Measurements from ENCODE around the gene FBXW8. TPM values are rescaled to one million over a fixed set of nuclear protein-coding genes. Genes with fewer than 3 reads are reported as not detected.

The FBXW8 gene
- total RNA-seq, 1 donor from 2014 or later, result 17.9 TPM

DNA sequence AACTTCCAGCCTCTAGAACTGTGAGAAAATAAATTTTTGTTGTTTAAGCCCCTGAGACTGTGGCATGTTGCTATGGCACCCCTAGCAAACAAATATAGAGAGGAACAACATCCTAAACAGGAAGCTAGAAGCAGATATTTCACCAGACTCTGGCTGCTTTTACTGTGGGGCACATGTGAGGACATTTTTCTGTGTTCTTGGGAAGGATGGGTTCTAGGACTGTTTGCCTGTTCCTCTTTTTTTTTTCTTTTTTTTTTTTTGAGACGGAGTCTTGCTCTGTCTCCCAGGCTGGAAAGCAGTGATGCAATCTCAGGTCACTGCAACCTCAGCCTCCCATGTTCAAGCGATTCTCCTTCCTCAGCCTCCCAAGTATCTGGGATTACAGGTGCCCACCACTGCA is 25.3 kb upstream of the FBXW8 start:
- DNase-seq (ENCODE audit: low read depth), result no peak

DNA sequence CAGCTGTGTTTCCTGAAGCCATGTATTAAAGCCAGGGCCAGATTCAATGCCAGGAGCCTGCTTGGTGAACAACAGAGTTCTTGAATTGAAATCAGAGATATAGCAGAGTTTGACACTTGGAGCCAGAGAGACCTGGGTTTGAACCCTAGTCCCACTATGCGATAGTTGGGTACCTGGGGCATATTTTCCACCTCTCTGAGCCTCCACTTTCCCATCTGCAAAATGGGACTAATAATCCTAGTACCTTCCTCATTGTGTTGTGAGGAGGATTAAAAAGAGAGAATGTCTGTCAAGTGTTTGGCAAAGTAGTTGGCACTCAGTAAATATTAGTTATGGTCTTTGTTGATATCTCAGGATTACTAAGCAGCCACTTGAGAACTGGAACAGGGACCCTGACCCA is 23.5 kb upstream of the FBXW8 start:
- no peak for DNase-seq (ENCODE audit: low read depth)

DNA sequence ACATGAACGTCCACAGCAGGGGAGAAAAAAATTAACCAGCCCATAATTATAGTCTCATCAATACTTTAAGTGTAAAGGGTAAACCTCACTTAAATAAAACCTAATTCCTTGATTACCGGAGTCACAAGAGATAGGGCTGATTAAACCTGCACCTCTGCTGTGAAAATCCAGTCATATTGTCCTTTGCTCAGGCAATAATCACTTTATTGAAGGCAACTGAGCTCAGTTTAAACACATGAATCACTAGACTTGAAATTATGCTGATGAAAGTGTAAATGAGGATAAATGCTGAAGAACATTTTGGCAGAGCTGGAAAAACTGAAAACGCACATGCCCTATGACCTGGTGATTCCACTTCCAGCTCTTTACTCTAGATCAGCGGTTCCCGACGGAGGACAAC is 22.9 kb upstream of the FBXW8 start:
- DNase-seq (ENCODE audit: low read depth), result no peak

DNA sequence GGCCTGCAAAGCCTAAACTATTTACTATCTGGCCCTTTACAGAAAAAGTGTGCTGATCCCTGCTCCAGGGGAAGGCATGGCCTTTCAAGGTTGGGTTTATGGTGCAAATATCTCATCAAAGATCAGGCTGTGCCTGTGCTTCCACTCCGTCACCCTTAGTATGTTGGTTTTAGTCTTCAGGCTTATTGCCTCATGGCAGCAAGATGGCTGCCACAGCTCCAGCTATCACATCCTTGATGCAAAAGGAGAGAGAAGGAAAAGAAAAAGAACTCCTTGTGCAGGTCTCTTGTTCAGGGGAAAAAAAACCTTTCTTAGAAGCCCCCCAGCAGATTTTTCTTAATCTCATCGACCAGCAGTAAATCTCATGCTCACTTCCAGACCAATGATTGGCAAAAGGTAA is 20.4 kb upstream of the FBXW8 start:
- DNase-seq (ENCODE audit: low read depth), result no peak

DNA sequence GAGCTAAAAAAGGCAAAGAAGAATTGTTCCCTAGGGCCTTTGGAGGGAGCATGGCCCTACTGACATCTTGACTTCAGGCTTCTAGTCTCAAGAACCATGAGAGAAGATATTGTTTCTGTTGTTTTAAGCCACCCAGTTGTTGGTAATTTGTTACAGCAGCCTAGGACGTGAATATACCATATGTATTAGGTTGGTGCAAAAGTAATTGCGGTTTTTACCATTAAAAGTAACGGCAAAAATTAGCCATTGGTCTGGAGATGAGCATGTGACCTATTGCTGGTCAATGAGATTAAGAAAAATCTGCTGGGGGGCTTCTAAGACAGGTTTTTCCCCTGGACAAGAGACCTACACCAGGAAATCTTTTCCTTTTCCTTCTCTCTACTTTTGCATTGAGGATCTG is 19.7 kb upstream of the FBXW8 start:
- no peak for DNase-seq (ENCODE audit: low read depth)

DNA sequence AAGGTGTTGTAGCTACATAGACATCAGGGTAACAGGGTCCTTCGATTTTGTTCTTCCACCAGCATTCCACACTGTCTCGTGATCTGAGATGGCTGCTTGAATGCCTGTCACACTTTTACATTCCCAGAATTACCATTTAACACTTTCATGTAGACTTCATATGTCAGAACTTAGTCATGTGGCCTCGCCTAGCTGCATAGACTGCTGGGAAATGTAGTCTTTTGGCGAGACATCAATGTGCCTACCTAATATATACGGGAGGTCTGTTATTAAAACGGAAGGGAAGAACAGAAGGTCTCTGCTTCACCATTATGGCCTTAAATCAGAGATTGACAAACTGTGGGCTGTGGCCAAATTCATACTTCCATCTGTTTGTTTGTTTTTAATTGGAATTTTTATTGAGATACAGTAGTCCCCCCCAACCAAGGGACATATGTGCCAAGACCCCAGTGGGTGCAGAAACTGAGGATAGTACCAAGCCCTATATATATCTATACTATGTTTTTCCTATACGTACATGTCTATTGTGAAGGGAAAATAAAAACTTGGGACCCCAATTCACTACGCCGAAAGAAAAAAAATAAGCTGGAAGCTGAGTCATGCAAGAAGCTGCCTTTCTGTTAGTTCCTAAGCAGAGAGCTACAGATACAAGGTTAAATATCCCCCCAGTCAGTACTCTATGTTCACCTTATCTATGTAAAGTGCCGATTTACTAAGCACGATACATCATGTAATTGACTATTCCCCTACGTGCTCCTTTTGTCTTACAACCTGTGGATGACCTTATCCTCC is 18.2 kb upstream of the FBXW8 start:
- no peak for DNase-seq (ENCODE audit: low read depth)

DNA sequence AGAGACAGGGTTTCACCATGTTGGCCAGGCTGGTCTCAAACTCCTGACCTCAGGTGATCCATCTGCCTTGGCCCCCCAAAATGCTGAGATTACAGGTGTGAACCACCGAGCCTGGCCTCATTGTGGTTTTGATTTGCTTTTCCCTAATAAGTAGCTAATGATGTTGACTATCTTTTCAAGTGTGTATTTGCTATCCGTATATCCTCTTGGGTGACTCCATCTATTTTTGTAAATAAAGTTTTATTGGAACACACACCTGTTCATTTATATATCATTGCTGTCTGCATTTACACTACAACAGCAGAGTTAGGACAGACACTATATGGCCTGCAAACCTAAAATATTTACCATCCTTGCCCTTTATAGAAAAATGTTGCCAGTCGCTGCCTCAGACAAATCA is 15.8 kb upstream of the FBXW8 start:
- DNase-seq (ENCODE audit: low read depth), result no peak

DNA sequence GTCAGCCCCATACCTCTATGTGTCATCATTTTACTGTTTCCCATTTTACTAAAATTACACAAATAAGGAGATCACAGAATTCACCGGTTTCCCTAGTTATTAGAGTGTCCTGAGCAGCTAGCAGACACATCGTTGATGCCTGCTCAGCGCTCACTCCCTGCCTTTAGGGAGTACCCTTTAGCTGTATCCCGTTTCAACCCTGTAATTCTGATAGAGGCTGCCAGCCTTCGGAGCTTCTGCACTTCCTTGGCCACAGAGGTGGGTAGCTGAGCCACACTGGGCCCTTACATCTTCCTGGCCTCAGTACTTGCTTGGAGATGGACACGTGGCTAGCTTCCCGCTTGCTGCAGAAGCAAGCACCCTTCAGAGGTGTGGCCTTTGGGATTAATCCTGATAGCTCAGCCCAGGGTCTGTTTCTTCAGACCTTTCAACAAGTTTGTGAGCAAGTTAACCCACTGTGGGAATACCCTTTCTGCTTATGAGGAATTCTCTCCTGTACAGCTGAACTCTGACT is 14.3 kb upstream of the FBXW8 start:
- DNase-seq (ENCODE audit: low read depth), result no peak

DNA sequence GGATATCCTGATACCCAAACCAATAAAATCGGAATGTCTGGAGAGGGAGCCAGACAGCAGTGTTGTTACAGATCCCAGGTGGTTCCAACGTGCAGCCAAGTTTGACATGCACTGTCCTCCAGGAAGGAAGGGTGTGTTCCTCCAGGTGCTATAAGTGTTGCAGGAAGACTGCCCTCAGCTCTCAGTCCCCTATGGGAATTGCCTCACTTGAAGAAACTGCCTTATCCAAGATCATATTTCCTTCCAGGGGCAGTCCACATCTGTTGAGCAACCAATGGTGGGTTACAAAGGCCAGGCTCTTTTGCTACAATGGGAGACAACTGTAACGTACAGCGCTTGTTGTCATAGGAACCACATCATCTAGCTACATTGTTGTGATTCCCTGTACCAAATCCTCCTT is 13.3 kb upstream of the FBXW8 start:
- DNase-seq (ENCODE audit: low read depth), result no peak

DNA sequence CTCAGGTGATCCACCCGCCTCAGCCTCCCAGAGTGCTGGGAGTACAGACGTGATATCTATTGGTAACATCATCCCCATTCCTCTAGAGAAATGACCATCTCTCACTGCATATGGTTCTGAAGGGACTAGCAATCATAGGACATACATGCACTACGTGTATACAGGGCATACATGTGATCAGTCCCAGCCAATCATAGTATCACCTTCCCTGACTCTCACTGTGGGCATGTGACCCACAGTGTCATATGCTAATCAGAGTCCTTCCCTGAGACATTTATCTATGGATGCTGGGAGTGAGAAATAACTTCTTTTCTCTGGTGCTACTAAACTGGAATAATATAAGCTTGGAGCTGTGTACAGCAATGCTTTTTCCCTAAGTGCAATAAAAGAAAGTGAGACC is 12.1 kb upstream of the FBXW8 start:
- no peak for DNase-seq (ENCODE audit: low read depth)

DNA sequence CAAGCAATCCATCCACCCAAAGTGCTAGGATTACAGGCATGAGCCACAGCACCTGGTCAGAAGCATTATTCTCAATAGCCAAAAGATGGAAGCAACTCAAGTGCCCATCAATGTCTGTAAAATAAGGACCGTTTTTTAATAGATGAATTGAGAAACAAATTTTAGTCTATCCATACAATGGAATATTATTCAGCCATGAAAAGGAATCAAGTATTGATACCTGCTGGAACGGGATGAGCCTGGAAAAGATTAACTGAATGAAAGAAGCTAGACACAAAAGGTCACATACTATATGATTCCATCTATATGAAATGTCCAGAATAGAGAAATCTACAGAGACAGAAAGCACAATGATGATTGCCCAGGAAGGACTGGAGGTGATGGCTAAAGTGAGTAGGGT is 9.1 kb upstream of the FBXW8 start:
- DNase-seq (ENCODE audit: low read depth), result no peak

DNA sequence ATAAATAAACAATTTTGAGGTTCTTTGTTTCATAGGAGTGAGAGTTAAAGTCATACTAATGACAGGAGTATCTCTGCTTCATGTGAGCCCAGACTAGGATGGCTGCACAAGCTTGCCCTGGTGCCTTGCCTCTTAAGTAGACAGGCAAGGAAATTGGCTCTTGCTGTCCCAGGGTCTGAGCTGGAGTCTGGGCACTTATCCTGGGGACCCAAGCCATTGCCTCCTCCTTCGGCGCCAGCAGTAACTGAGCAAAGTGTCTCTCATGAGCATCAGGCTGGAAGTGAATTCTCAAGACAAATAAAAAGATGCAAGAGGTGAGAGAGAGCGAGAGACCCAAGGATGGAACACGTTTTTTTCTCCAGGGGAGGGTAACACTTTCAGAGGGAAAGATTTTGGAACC is 6.9 kb upstream of the FBXW8 start:
- no peak for DNase-seq (ENCODE audit: low read depth)

DNA sequence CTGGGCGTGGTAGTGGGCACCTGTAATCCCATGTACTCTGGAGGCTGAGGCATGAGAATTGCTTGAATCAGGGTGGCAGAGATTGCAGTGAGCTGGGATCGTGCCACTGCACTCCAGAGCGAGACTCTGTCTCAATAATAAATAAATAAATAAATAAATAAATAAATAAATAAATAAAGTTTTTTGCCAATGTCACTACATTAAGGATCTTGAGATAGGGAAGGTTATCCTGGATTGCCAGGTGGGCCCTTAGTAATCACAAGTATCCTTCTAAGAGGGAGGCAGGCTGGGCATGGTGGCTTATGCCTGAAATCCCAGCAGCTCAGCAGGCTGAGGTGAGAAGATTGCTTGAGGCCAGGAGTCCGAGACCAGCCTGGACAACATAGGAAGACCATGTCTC is 4.5 kb upstream of the FBXW8 start:
- DNase-seq (ENCODE audit: low read depth), result no peak

DNA sequence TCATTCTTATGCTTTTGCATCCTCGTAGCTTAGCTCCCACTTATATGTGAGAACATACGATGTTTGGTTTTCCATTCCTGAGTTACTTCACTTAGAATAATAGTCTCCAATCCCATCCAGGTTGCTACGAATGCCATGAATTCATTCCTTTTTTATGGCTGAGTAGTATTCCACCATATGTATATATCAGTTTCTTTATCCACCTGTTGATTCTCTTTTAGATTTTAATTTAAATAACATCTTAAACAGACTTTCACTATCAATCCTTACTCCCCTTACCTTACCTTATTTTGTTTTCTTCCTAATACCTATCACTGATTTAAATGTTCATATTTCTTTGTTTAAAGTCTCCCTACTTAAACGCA is 488 bp upstream of the FBXW8 start:
- no peak for DNase-seq (ENCODE audit: low read depth)

DNA sequence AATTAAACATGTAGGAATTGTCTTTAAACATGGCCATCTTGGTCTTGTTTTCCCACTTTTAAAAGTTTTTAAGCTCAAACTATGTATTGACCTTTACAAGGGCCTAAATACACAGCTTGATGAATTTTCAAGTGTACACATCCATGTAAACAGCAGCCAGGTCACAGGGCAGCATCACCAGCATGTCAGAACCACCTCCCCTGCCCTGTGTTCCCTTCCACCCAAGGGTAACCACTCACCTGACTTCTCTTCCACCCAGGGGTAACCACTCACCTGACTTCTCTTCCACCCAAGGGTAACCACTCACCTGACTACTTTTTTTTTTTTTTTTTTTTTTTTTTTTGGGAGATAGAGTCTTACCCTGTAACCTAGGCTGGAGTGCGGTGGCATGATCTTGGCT is 4.6 kb downstream of the FBXW8 start:
- no peak for DNase-seq (ENCODE audit: low read depth)

DNA sequence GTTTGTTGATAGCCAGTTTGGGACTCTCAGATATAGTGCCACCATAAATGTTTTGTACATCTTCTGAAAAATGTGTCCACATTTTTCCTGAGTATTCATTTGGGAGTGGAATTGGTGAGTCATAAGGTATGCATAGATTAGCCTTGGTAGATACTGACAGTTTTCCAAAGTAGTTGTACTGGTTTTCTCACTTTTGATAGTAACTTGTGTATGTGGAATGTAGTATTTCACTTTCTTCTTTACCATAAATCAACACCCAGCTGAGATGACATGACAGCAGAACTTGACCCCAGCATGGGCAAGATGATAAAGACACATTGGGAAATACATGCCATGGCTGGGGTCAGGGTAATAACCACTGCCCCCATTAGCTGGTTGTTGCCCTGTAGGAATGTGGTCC is 5.4 kb downstream of the FBXW8 start:
- peak; percentile 63 for DNase-seq (ENCODE audit: low read depth)

DNA sequence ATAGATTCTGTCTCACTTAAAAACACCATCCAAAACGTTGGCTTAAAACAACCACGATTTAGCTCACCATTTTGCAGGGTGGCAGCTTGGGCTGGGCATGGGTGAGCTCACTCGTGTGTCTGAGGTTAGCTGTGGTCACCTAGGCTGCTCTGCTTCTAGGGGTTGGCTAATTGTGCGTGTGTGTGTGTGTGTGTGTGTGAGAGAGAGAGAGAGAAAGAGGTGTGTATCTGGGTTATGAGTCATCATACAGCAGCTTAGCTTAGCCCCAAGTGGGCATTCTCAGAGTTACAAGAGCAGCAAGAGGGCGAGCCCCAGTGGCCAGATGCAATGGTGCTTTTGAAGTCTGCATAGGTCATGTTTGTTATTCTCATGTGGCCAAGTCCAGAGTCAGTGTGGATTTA is 6.0 kb downstream of the FBXW8 start:
- DNase-seq (ENCODE audit: low read depth), result peak; percentile 98

DNA sequence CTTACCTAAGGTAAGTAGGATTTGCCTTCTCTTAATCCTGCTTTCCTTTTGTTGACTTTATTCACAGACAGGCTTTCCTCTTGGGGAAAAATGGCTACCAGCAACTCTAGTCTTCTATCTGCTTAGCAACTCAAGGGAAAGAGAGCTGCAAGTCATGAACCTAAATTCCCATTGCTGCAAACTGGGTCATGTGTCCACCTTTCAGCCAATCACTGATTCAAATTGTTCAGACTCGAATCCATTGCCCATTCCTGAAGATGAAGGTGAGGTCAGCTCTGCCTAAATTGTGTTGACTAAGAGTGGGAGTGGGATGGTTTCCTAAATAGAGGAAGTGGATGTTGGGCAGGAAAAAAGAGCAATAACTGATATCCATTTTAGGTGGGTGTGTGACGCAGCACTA is 7.7 kb downstream of the FBXW8 start:
- DNase-seq (ENCODE audit: low read depth), result no peak

DNA sequence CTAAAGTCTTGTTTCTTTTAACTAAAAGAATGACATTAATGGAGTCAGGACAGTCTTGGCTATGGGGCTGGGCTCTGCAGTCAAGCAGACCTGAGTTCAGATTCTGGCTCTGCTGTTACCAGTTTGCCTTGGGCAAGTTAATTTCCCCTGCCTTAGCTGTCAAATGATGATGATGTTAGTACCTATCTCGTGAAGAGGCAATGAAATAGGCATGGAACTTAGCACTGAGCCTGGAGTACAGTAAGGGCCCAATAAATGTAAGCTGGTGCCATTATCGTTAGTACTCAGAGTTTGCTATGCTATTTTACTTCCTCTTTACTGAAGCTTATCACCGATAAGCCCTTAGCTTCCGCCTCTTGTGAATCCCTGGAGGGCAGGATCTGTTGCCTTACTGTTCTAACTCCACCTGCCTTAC is 8.5 kb downstream of the FBXW8 start:
- DNase-seq (ENCODE audit: low read depth), result no peak

DNA sequence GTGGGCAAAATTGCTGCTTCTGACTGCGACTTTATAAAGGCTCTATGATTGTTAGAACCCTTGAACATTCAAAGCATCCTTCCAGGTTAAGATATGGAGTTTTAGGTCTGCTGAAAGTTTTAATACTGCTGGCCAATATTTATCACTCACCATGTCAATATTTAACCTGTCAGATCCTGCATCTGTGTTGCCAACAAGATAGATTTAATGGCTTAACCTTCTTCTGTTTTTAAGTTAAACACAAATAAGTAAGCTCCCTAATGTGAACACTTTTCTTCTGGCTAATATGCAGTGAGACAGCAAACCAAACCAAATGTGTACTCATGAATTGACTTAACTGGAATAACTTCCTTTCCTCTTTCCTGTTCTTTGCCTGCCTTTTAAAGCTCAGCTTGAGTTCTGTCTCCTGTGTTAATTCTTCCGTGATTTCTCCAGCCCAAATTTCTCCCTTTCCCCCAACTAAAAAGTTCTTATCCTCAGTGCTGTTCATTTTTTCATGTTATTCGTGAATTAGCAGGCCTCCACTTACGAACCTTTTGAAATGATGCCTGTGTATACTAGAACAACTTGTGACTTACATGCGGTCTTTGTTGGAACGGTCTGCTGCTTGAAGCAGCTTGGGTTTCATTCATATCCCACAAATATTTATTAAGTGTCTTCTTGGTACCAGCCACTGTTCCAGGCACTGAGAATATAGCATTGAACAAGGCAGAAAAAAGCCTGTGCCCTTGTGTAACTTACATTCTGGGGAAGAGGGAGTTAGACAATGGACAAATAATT is 9.1 kb downstream of the FBXW8 start:
- DNase-seq (ENCODE audit: low read depth), result peak; percentile 30

DNA sequence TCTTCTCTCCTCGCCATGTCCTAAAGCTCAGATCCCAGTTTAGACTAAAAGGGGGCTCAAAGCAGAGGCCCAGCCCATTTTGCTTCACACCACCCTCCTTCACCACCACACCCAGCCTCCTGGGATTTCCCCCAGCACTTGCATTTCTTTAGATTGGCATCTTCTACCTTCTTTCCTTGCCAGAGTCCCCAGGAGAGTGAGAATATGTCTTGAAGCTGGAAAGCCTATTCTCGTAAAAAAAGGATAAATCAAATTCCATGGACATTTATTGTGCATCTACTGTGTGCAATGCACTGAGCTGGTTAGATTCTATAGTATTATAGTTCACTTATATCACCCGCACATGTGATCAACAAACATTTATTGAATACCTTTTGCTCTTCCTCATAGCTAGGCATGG is 10.2 kb downstream of the FBXW8 start:
- DNase-seq (ENCODE audit: low read depth), result no peak

DNA sequence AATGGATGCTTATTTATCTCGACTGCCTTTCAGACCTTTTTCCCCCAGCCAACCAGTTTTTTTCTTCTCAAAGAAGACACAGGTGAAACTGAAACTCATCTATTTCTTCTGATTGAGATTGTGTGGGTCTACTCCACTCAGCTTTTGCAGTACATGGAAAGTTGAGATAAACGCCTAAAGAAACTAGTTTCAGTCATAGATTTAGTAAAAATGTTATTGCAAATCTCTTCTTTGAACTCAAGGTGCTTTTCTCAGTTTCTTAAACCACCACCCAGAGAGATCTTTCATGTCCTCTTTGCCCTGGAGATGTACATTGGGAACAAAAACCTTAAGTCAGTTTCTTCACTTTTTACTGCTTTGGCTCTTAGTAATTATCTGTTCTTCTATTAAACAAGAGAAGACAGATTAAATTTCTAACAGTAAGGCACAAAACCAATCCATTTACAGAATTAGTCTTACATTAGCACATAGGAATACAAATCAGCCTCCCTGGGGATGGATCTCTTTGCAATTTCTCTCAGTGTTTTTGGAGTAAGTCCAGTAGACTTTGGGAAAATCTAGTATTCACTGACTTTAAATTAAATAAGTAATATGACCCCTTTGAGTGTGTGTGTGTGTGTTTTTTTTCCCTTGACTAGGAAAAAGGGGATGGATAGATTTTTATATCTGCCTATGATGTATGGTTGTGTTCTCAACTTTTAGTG is 11.6 kb downstream of the FBXW8 start:
- DNase-seq (ENCODE audit: low read depth), result no peak

All from renal cortical epithelial cell (primary cell).